Panc1 (cell line): ENCODE data around the gene GCSAML. TPM values are rescaled to one million over a fixed set of nuclear protein-coding genes. Genes with fewer than 3 reads are reported as not detected.

Source experiments
- ATAC-seq: fragments of 200-7000 bp; cut with Tn5 transposase; 2 replicates; pipeline ENCODE4 v1.9.1; 2020; ENCODE audit warnings: mild to moderate bottlenecking, moderate library complexity
- BruUV-seq: library from RNA; stranded (reverse); fragments of 400-500 nt; replicated peaks from 2 replicates; lab custom pipeline; 2021; lab: Mats Ljungman, UMichigan
- CTCF ChIA-PET: fragments of 300-600 bp; sonication (Branson Sonifier 250); formaldehyde crosslinking; loops from one replicate; lab custom pipeline; 2022; ENCODE audit warnings: antibody characterized with exemption; lab: Charles Lee
- POLR2A ChIA-PET: fragments of 300-600 bp; sonication (Branson Sonifier 250); formaldehyde crosslinking; loops from one replicate; lab custom pipeline; 2022; ENCODE audit warnings: antibody characterized with exemption; lab: Charles Lee
- DNase-seq: peaks from one replicate; pipeline ENCODE4 v3.0.0-alpha.2; 2010; ENCODE audit warnings: low read depth, low spot score
- H3K27ac ChIP-seq: 2 replicates; pipeline ENCODE4 v1.5.1; 2011; ENCODE audit warnings: mild to moderate bottlenecking, low read length, inconsistent platforms
- H3K27me3 ChIP-seq: fragments of 200-500 bp; sonication (Bioruptor generic); 2 replicates; pipeline ENCODE4 v1.6.0; 2014; ENCODE audit warnings: low read length, inconsistent platforms; ENCODE audit not compliant: control insufficient read depth, insufficient read depth
- H3K36me3 ChIP-seq: fragments of 200-500 bp; sonication (Bioruptor generic); 2 replicates; pipeline ENCODE4 v1.5.1; 2014; ENCODE audit warnings: inconsistent platforms, mild to moderate bottlenecking, low read length, moderate library complexity; ENCODE audit not compliant: control insufficient read depth, insufficient read depth
- H3K4me1 ChIP-seq: 2 replicates; pipeline ENCODE4 v1.5.1; 2011; ENCODE audit warnings: inconsistent platforms, mild to moderate bottlenecking, low read length, moderate library complexity; ENCODE audit not compliant: control insufficient read depth, insufficient read depth
- H3K4me3 ChIP-seq, 2 experiments: 2 replicates each; pipeline ENCODE4 v1.5.1; 2011 to 2012; ENCODE audit warnings: low read depth in 2 of 2, low read length in 2 of 2, mild to moderate bottlenecking in 2 of 2, inconsistent platforms in 1 of 2, moderate library complexity in 1 of 2
- H3K9me3 ChIP-seq: fragments of 200-500 bp; sonication (Bioruptor generic); 2 replicates; pipeline ENCODE4 v1.5.1; 2014; ENCODE audit warnings: low read depth, mild to moderate bottlenecking, inconsistent platforms, low read length, moderate library complexity; ENCODE audit not compliant: control insufficient read depth, insufficient read depth
- POLR2AphosphoS5 ChIP-seq: IDR thresholded peaks from 2 replicates; pipeline ENCODE4 v1.6.1; 2012; ENCODE audit warnings: mild to moderate bottlenecking, low read depth, low read length, moderate library complexity
- SIN3A ChIP-seq: IDR thresholded peaks from 2 replicates; pipeline ENCODE4 v1.6.1; 2012; ENCODE audit warnings: low read depth, mild to moderate bottlenecking, low read length, moderate library complexity, borderline replicate concordance; ENCODE audit not compliant: insufficient read depth
- TCF7L2 ChIP-seq: IDR thresholded peaks from 2 replicates; pipeline ENCODE4 v1.6.1; 2011; ENCODE audit warnings: mild to moderate bottlenecking, low read depth, low read length, inconsistent platforms
- in situ Hi-C: cut with HindIII; loops from 2 replicates; pipeline ENCODE4 v1.10.0; 2016; ENCODE audit warnings: low sequenced_read_pairs, low pct_unique_long_range_greater_than_20kb
- intact Hi-C: fragments of 100-400 bp; cut with micrococcal nuclease; formaldehyde crosslinking; loops from one replicate; pipeline ENCODE4 v1.10.0; 2022; ENCODE audit not compliant: unreplicated experiment
- total RNA-seq: library from RNA; stranded (reverse); gene quantifications from one replicate; pipeline ENCODE4 v1.2.1, GENCODE V29; 2021; ENCODE audit not compliant: unreplicated experiment
- TF ChIP-seq, protein P1 (sequence below): fragments of 450-650 bp; IDR thresholded peaks from 2 replicates; pipeline ENCODE4 v1.5.1; 2017; ENCODE audit warnings: mild to moderate bottlenecking
- TF ChIP-seq, protein P2 (sequence below), 2 experiments: IDR thresholded peaks; 2 replicates each; pipeline ENCODE4 v1.6.1; 2011 to 2012; ENCODE audit warnings: low read depth in 2 of 2, control low read depth in 1 of 2, low read length in 1 of 2, mild to moderate bottlenecking in 1 of 2, moderate library complexity in 1 of 2; ENCODE audit not compliant: insufficient read depth in 1 of 2

Gene GCSAML
- total RNA-seq, 1 experiment from 2014 or later, result not detected

DNA sequence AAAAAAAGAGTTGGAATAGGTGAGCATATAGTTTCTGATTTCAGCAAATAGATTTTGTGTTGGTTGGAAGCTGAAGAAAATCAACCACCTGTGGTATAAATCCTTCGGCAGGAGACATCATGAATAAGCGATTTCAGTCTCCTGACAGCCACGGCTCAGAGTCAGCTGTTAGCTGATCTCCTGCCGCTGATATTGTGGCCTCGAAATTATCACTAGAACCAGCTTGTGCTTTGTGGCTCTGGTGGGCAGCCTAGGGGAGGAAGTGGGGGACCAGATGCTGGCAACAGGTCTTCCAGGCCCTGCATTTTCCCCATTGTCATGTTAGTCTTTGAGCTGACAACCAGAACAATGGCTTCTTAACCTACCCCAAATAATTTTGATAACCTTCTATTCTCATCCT is 842 bp upstream of the GCSAML start:
- no peaks in the 10 kb centered on the region for H3K27me3 ChIP-seq
- ChIA-PET CTCF (no interaction called here), POLR2A (no interaction called here)
- TF ChIP-seq SIN3A, result no peak
- TF ChIP-seq, protein P1, sequence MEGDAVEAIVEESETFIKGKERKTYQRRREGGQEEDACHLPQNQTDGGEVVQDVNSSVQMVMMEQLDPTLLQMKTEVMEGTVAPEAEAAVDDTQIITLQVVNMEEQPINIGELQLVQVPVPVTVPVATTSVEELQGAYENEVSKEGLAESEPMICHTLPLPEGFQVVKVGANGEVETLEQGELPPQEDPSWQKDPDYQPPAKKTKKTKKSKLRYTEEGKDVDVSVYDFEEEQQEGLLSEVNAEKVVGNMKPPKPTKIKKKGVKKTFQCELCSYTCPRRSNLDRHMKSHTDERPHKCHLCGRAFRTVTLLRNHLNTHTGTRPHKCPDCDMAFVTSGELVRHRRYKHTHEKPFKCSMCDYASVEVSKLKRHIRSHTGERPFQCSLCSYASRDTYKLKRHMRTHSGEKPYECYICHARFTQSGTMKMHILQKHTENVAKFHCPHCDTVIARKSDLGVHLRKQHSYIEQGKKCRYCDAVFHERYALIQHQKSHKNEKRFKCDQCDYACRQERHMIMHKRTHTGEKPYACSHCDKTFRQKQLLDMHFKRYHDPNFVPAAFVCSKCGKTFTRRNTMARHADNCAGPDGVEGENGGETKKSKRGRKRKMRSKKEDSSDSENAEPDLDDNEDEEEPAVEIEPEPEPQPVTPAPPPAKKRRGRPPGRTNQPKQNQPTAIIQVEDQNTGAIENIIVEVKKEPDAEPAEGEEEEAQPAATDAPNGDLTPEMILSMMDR, result no peak
- TF ChIP-seq POLR2AphosphoS5, result no peak
- DNase-seq, result no peak
- in situ Hi-C loops, result no loop called here
- no peak overlapping the region for H3K4me3 ChIP-seq
- H3K27ac ChIP-seq, result no peak overlapping the region
- H3K4me1 ChIP-seq, result no peaks in the 10 kb centered on the region
- H3K9me3 ChIP-seq, result no peaks in the 10 kb centered on the region
- BruUV-seq, result no TSS peak
- intact Hi-C loops, result no loop called here
- ATAC-seq, result no peak
- no peaks in the 10 kb centered on the region for H3K36me3 ChIP-seq

DNA sequence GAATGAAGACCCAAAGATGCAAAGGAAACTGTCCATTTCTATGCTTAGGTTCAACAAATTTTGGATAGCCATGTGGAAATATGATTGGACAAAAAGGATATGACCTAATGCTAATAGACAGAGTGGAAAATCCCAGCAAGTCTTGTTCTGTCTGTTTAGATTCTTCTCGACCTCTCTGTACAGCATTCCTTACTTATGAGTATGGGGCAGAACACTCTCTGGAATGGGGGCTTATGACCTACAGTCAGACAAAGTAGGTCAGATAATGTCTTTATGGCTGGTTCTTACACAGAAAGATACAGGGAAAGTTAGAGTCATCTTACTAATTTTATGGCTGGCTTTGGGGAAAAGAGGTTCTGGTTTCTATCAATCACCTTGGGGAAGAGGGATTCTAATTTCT is 2.8 kb downstream of the GCSAML start:
- TF ChIP-seq, protein P2, sequence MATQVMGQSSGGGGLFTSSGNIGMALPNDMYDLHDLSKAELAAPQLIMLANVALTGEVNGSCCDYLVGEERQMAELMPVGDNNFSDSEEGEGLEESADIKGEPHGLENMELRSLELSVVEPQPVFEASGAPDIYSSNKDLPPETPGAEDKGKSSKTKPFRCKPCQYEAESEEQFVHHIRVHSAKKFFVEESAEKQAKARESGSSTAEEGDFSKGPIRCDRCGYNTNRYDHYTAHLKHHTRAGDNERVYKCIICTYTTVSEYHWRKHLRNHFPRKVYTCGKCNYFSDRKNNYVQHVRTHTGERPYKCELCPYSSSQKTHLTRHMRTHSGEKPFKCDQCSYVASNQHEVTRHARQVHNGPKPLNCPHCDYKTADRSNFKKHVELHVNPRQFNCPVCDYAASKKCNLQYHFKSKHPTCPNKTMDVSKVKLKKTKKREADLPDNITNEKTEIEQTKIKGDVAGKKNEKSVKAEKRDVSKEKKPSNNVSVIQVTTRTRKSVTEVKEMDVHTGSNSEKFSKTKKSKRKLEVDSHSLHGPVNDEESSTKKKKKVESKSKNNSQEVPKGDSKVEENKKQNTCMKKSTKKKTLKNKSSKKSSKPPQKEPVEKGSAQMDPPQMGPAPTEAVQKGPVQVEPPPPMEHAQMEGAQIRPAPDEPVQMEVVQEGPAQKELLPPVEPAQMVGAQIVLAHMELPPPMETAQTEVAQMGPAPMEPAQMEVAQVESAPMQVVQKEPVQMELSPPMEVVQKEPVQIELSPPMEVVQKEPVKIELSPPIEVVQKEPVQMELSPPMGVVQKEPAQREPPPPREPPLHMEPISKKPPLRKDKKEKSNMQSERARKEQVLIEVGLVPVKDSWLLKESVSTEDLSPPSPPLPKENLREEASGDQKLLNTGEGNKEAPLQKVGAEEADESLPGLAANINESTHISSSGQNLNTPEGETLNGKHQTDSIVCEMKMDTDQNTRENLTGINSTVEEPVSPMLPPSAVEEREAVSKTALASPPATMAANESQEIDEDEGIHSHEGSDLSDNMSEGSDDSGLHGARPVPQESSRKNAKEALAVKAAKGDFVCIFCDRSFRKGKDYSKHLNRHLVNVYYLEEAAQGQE (IDR thresholded peaks at IDR 0.05; ENCODE audit: insufficient read depth in 1 of 2, low read depth in 2 of 2, low read length in 1 of 2), result no peak
- TF ChIP-seq TCF7L2, result no peak
- TF ChIP-seq POLR2AphosphoS5, result no peak
- no peak for TF ChIP-seq SIN3A
- TF ChIP-seq, protein P1, result no peak
- BruUV-seq, result no TSS peak
- H3K27ac ChIP-seq, result no peak overlapping the region

More for the DNA sequence above, 2.8 kb downstream of the GCSAML start:
- no peaks in the 10 kb centered on the region for H3K36me3 ChIP-seq
- no peak for ATAC-seq
- H3K4me1 ChIP-seq, result no peaks in the 10 kb centered on the region
- CTCF ChIA-PET, result no interaction called here
- POLR2A ChIA-PET, result no interaction called here
- DNase-seq, result no peak
- no peaks in the 10 kb centered on the region for H3K9me3 ChIP-seq
- no peak overlapping the region for H3K4me3 ChIP-seq
- in situ Hi-C loops, result no loop called here
- intact Hi-C loops, result no loop called here
- H3K27me3 ChIP-seq, result no peaks in the 10 kb centered on the region
